Left renal pelvis (tissue), 4 donors: ENCODE measurements around the gene LIF. TPM values are rescaled to one million over a fixed set of nuclear protein-coding genes. Genes with fewer than 3 reads are reported as not detected.
"Not testable (repeated sequence)": the region's sequence is repeated elsewhere in the genome, so short reads cannot be mapped to it uniquely, and the experiment has no call there.

Experiments
- DNase-seq, 4 donors: peaks; one replicate each; pipeline ENCODE4 v3.0.0-alpha.2; 2013; ENCODE audit warnings: low read depth in 4 of 4, low spot score in 3 of 4
- polyA plus RNA-seq, 4 donors: library from polyadenylated mRNA; unstranded; fragments of 120-200 nt; gene quantifications; one replicate each; pipeline ENCODE4 v1.2.1, GENCODE V29; 2013; ENCODE audit not compliant: insufficient read length in 4 of 4

Gene LIF
- polyA plus RNA-seq, 4 donors, result 1.6 to 2.3 (median 1.8) TPM

- DNase-seq, result no peak
These were observed 336 bp upstream of the LIF start for GRCh38 chr22:30246814-30247376.

DNA sequence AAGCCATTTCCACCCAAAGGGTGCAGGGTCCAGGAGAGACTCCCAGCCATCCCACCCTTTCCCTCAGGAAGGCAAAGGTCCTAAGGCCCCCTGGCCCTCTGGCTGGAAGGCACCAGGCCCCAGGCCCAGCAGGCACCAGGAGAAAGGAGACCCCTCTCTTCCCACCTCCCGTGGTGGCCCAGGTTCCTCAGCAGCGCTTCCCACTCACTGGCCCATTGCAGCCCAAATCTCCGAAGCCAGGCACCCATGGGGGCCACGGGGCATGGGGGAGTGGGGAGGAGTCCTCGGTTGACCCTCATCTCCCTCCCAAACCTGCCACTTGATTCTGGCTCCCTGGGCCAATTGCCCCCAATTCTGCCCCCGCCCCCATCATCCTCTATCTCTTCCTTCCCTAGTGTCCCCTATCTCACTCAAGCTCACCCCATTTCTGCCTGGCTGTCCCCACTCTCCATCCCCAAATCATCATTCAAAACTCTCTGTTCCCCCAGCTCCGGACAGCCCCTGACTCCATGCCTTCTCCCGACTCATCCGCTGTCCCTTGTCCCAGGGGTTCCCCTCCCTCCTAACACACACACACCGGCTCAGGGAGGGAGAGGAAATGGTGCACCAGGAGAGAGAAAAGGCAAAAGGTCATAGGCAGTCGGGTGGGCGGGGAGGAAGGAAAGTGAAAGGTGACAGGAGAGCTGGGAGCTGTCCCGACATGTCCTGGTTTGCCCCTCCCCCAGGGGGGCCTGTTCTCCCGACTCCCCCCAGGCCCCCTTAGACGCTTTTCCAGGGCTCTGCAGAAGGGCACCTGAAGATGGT, 1.2 kb downstream of the LIF start:
- no peak for DNase-seq

GRCh38 chr22:30244641-30245040, 1.9 kb downstream of the LIF start:
- no peak for DNase-seq

- no peak for DNase-seq
These were observed 2.5 kb downstream of the LIF start for GRCh38 chr22:30244066-30244465.

- DNase-seq, result no peak
These were observed 2.9 kb downstream of the LIF start for GRCh38 chr22:30243661-30244060.

GRCh38 chr22:30241576-30242371, 4.8 kb downstream of the LIF start:
- DNase-seq, result no peak

- DNase-seq, result no peak
These were observed 5.8 kb downstream of the LIF start for GRCh38 chr22:30240541-30241417.

GRCh38 chr22:30239488-30240405, 6.8 kb downstream of the LIF start:
- no peak for DNase-seq

DNA sequence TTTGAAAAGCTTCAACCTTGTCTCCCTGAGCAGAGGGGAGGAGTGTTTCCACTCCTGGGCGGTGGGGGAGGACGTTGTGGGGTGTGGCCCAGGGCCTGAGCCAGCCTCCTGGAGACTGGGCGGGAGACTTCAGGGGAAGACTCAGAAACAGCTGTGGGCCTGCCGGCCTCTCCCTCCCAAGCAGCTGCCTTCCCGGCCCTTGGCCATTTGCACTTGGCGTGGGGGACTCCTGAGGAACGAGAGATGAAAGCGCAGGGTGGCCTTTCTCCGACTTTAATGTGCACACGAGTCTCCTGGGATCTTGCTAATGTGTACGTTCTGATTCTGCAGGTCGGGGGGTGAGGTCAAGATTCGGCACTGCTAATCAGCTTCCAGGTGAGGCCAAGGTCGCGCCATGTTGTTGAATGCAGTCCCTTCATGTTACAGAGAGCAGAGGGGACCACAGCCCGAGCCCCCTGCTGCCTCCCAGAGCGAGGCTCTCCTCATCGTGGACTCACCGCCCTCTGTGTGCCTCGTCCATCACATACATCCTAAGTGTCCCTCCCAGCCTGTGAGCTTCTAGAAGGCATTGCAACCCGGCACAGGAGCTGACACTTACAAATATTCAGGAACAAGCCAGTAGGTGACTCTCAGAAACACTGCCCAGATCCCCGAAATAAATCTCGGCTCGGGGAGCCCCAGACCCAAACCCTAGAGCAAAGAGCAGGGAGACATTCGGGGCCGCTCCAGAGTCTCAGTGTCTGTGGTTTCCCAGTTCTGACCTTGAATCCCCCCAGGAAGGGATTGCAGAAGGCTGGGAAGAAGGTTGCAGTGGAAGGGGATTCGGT, 7.7 kb downstream of the LIF start:
- no peak for DNase-seq

- DNase-seq, result no peak
These were observed 8.4 kb downstream of the LIF start for GRCh38 chr22:30238136-30238535.

GRCh38 chr22:30236875-30237274, 9.7 kb downstream of the LIF start:
- DNase-seq, result no peak

DNA sequence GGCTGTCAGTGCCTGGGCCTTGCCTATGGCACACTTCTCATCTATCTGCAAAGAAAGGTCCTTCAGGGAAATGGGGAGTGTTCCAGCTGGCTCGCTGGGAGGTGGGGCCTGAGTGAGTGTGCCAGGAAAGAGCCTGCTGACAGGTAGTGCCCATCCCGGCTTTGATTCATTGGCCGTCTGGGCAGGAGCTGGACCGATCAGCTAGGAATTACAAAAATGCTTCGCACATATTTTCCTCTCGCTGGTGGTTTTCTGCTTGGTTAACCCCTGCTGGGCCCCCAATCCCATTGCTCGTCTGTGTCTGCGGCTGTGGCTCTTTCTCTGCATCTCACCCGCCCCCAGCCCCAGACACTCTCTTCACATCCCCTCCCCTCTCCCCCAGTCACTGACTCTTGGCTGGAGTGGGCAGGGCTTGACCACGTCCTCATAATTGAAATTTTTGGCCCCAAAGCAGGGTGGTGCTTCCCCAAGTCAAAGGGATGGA, 10.8 kb downstream of the LIF start:
- DNase-seq, result no peak

DNA sequence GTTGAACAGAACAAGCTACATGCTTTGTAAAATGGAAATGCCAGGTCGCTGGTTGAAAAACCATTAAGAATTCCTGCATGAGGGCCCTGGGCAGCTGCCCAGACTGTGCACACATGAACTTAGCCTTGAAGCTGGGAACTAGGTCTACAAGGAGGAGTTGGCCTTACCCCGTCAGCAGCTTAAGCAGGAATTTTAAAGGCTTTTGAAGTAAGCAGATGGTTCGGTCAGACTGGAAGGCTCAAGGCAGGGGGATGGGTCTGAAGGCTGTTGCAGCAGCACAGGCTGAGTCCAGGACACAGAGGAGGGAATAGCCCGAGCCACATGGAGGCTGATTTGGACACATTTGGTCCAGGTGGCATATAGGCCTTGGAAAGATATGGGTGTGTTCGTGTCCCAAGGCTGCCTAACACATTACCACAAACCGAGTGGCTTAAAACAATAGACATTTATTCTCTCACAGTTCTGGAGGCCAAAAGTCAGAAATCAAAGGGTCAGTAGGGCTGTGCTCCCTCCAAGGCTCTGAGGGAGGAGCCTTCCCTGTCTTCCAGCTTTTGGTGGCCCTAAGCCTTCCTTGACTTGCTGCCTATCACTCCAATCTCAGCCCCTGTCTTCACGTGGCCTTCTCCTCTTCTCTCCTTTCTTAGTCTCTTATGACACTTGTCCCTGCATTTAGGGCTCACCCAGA, 11.6 kb downstream of the LIF start:
- no peak for DNase-seq

DNA sequence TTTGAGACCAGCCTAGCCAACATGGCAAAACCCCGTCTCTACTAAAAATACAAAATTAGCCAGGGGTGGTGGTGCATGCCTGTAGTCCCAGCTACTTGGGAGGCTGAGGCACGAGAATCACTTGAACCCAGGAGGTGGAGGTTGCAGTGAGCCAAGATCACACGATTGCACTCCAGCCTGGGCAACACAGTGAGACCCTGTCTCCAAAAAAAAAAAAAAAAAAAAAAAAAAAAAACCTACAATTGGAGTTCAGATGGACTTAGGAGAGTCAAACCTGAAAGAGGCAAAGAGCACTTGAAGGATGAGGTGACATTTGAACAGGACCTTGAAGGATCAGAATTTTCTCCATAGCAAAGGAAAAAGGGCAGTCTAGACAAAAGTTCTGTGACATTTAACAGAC, 12.2 kb downstream of the LIF start:
- not testable (repeated sequence) for DNase-seq

GRCh38 chr22:30233582-30233981, 13.0 kb downstream of the LIF start:
- no peak for DNase-seq

GRCh38 chr22:30232716-30233218, 13.8 kb downstream of the LIF start:
- no peak for DNase-seq

GRCh38 chr22:30230787-30231461, 15.6 kb downstream of the LIF start:
- no peak for DNase-seq
